H1 (cell line): ENCODE results near the gene THYN1.

Experiments
- CHD1 ChIP-seq: IDR thresholded peaks from 2 replicates; pipeline ENCODE4 v1.6.1; 2012; ENCODE audit warnings: low read depth, low read length, improper control_type of control experiment
- FOSL1 ChIP-seq: IDR thresholded peaks from 2 replicates; pipeline ENCODE4 v1.6.1; 2011; ENCODE audit warnings: mild to moderate bottlenecking, low read depth, low read length, moderate library complexity; ENCODE audit not compliant: insufficient read depth
- GABPA ChIP-seq: IDR thresholded peaks from 2 replicates; pipeline ENCODE4 v1.6.1; 2011; ENCODE audit warnings: mild to moderate bottlenecking, low read length, moderate library complexity, borderline replicate concordance; ENCODE audit not compliant: insufficient read depth
- JUND ChIP-seq: IDR thresholded peaks from 2 replicates; pipeline ENCODE4 v1.6.1; 2011; ENCODE audit warnings: mild to moderate bottlenecking, improper control_type of control experiment, low read length
- POLR2A ChIP-seq, 2 experiments: IDR thresholded peaks; 1 replicate in 1 of 2; 2 replicates in 1 of 2; pipeline ENCODE4 v1.6.1; 2011; ENCODE audit warnings: low read depth in 2 of 2, low read length in 2 of 2, mild to moderate bottlenecking in 2 of 2; ENCODE audit errors: control extremely low read depth in 1 of 2
- RFX5 ChIP-seq: IDR thresholded peaks from 2 replicates; pipeline ENCODE4 v1.6.1; 2011; ENCODE audit warnings: low read depth, low read length, improper control_type of control experiment, borderline replicate concordance
- SP1 ChIP-seq: IDR thresholded peaks from 2 replicates; pipeline ENCODE4 v1.6.1; 2011; ENCODE audit warnings: low read depth, low read length
- TF ChIP-seq, protein P1 (sequence below), 3 experiments: IDR thresholded peaks; 1 replicate in 2 of 3; 2 replicates in 1 of 3; pipeline versions ENCODE4 v1.5.1 to v1.6.1; 2011; ENCODE audit warnings: low read length in 3 of 3, mild to moderate bottlenecking in 3 of 3, inconsistent platforms in 2 of 3, low read depth in 1 of 3, moderate library complexity in 1 of 3; ENCODE audit not compliant: insufficient read depth in 1 of 3; ENCODE audit errors: control extremely low read depth in 1 of 3
- TF ChIP-seq, protein P2 (sequence below): IDR thresholded peaks from 2 replicates; pipeline ENCODE4 v1.6.1; 2011; ENCODE audit warnings: low read depth, mild to moderate bottlenecking, low read length; ENCODE audit not compliant: insufficient read depth

DNA sequence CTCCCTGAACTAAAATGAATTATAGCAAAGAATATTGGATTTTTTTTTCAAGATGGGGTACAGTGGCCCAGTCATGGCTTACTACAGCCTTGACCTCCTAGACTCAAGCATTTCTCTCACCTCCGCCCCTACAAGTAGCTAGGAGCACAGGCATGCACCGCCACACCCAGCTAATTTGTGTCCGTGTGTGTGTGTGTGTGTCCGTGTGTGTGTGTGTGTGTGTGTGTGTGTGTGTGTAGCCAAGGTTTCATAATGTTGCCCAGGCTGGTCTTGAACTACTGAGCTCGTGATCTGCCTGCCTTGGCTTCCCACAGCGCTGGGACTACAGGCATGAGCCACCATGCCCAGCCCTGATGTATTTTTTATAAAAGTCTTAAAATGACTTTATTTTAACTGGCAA lies 12.6 kb downstream of the THYN1 start:
- TF ChIP-seq, protein P1, sequence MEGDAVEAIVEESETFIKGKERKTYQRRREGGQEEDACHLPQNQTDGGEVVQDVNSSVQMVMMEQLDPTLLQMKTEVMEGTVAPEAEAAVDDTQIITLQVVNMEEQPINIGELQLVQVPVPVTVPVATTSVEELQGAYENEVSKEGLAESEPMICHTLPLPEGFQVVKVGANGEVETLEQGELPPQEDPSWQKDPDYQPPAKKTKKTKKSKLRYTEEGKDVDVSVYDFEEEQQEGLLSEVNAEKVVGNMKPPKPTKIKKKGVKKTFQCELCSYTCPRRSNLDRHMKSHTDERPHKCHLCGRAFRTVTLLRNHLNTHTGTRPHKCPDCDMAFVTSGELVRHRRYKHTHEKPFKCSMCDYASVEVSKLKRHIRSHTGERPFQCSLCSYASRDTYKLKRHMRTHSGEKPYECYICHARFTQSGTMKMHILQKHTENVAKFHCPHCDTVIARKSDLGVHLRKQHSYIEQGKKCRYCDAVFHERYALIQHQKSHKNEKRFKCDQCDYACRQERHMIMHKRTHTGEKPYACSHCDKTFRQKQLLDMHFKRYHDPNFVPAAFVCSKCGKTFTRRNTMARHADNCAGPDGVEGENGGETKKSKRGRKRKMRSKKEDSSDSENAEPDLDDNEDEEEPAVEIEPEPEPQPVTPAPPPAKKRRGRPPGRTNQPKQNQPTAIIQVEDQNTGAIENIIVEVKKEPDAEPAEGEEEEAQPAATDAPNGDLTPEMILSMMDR (IDR thresholded peaks at IDR 0.05; ENCODE audit: control extremely low read depth in 1 of 3, insufficient read depth in 1 of 3, low read depth in 1 of 3, low read length in 3 of 3): no peak
- no peak for TF ChIP-seq CHD1
- TF ChIP-seq JUND: no peak
- TF ChIP-seq RFX5: no peak
- TF ChIP-seq GABPA: no peak
- TF ChIP-seq POLR2A (IDR thresholded peaks at IDR 0.05; ENCODE audit: control extremely low read depth in 1 of 2, low read depth in 2 of 2, low read length in 2 of 2): no peak
- TF ChIP-seq FOSL1: no peak
- no peak for TF ChIP-seq SP1
- TF ChIP-seq, protein P2, sequence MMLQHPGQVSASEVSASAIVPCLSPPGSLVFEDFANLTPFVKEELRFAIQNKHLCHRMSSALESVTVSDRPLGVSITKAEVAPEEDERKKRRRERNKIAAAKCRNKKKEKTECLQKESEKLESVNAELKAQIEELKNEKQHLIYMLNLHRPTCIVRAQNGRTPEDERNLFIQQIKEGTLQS: no peak
